Measurements from ENCODE around the gene LYG2. TPM values are rescaled to one million over a fixed set of nuclear protein-coding genes. Genes with fewer than 3 reads are reported as not detected.

Gene LYG2
- total and polyA plus RNA-seq, 2 donors (not counting 3 experiments of a cell fraction or from before 2014, with no cell fraction given) = not detected

DNA sequence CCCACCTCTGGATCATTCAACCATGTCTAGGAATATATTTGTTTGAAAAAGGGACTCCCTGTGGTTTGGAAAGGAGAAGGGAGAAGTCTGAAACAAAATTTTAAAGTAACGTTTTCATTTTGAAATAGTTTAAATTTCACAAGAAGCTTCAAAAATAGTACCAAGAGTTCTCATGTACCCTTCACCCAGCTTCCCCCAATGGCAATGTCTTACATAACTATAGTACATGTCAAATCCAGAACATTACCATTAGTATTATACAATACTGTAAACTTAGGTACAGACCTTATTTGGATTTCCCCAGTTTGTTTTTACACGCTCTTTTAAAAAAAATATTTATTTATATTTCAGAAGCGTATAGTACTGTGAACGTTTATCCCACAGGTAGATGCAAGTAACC, 4.0 kb upstream of the LYG2 start:
- Histone ChIP-seq H2AFZ (ENCODE audit: low read depth, low read length) (no peak overlapping the region), H3K27me3 (ENCODE audit: control insufficient read depth in 2 of 2, insufficient read depth in 2 of 2, low read length in 2 of 2) (no peaks in the 10 kb centered on the region), H3K9me3 (replicated peaks; ENCODE audit: control insufficient read depth, insufficient read depth, low read length) (no peaks in the 10 kb centered on the region), H3K4me3 (replicated peaks in 1 of 3; ENCODE audit: insufficient read depth in 1 of 3, low read depth in 1 of 3, low read length in 3 of 3) (no peak overlapping the region), H3K79me2 (ENCODE audit: control insufficient read depth, insufficient read depth, low read length) (no peaks in the 10 kb centered on the region), H3K9me1 (replicated peaks; ENCODE audit: control insufficient read depth, extremely low read depth, insufficient read depth, low read length) (no peaks in the 10 kb centered on the region), H3K27ac (ENCODE audit: insufficient read depth, low read depth, low read length) (no peak overlapping the region), H3K36me3 (ENCODE audit: control insufficient read depth in 2 of 2, extremely low read depth in 1 of 2, insufficient read depth in 2 of 2, low read length in 2 of 2) (no peaks in the 10 kb centered on the region), H3K4me2 (ENCODE audit: insufficient read depth, low read length) (no peak overlapping the region), H3K9ac (replicated peaks; ENCODE audit: extremely low read depth, insufficient read depth, low read length) (no peak overlapping the region), H4K20me1 (replicated peaks; ENCODE audit: control insufficient read depth, extremely low read depth, insufficient read depth, low read length) (no peaks in the 10 kb centered on the region), H3K4me1 (ENCODE audit: control insufficient read depth, extremely low read depth, insufficient read depth, low read length) (no peaks in the 10 kb centered on the region)
- BruUV-seq (replicated peaks) = no TSS peak
- no peak for DNase-seq (ENCODE audit: low read depth, low spot score)
- no peak for FAIRE-seq
- intact Hi-C loops (cut with micrococcal nuclease) (no loop called here), dilution Hi-C loops (cut with MboI; ENCODE audit: extremely low pct_ligation_motif_present, low sequenced_read_pairs) (no loop called here)
- ChIA-PET CTCF (no interaction called here), POLR2A (no interaction called here)
- TF ChIP-seq, protein P1, sequence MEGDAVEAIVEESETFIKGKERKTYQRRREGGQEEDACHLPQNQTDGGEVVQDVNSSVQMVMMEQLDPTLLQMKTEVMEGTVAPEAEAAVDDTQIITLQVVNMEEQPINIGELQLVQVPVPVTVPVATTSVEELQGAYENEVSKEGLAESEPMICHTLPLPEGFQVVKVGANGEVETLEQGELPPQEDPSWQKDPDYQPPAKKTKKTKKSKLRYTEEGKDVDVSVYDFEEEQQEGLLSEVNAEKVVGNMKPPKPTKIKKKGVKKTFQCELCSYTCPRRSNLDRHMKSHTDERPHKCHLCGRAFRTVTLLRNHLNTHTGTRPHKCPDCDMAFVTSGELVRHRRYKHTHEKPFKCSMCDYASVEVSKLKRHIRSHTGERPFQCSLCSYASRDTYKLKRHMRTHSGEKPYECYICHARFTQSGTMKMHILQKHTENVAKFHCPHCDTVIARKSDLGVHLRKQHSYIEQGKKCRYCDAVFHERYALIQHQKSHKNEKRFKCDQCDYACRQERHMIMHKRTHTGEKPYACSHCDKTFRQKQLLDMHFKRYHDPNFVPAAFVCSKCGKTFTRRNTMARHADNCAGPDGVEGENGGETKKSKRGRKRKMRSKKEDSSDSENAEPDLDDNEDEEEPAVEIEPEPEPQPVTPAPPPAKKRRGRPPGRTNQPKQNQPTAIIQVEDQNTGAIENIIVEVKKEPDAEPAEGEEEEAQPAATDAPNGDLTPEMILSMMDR (IDR thresholded peaks at IDR 0.05; ENCODE audit: extremely low read depth in 1 of 2, insufficient read depth in 1 of 2, low read depth in 1 of 2, low read length in 2 of 2) = no peak
- TF ChIP-seq, protein P2, sequence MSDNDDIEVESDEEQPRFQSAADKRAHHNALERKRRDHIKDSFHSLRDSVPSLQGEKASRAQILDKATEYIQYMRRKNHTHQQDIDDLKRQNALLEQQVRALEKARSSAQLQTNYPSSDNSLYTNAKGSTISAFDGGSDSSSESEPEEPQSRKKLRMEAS (IDR thresholded peaks at IDR 0.05; ENCODE audit: insufficient read depth, insufficient read length) = no peak
- TF ChIP-seq GATA2 (IDR thresholded peaks at IDR 0.05; ENCODE audit: insufficient read depth, insufficient read length, low read depth, low read length) (no peak), EZH2 (IDR thresholded peaks at IDR 0.05; ENCODE audit: borderline replicate concordance, low read depth, low read length, severe bottlenecking) (no peak), JUN (IDR thresholded peaks at IDR 0.05; ENCODE audit: borderline replicate concordance, insufficient read depth, insufficient read length, low read depth) (no peak), FOS (IDR thresholded peaks at IDR 0.05; ENCODE audit: borderline replicate concordance, insufficient read depth, low read length) (no peak), MYC (IDR thresholded peaks at IDR 0.05; ENCODE audit: low read depth, low read length) (no peak), POLR2AphosphoS5 (IDR thresholded peaks at IDR 0.05; ENCODE audit: insufficient read depth, low read depth, low read length) (no peak), POLR2A (IDR thresholded peaks at IDR 0.05; ENCODE audit: low read depth, low read length) (no peak)

Data from endothelial cell of umbilical vein (primary cell).